GM12865 (cell line): ENCODE data around the gene ACTN1.

Experiments
- DNase-seq: peaks from one replicate; pipeline ENCODE4 v3.0.0; 2010; ENCODE audit warnings: low read depth
- H3K4me3 ChIP-seq: 2 replicates; pipeline ENCODE4 v1.5.1; 2011; ENCODE audit warnings: mild to moderate bottlenecking, low read depth, low read length, control low read depth
- TF ChIP-seq, protein P1 (sequence below): IDR thresholded peaks from 2 replicates; pipeline ENCODE4 v1.5.1; 2011; ENCODE audit warnings: low read length, control low read depth, low read depth, inconsistent platforms; ENCODE audit not compliant: insufficient read depth; ENCODE audit errors: missing control alignments

The ACTN1 gene

DNA sequence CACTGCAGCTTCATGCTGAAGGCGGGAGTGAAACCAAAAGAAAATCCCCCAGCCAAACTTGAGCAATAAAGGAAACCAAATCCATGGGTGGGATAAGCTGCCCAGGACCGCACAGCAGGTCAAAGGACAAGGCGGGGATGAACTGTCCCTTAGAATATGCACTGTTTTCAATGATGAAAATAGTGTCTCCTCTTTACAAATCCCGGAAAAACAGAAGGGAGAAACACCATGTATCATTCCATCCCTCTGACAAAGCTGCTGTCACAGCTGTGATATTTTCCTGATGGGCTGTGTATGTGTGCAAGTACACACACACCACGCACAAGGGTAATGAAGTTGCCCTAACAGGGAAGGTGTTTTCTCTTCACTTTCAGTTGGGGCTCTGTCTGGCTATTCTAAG lies 70.3 kb downstream of the ACTN1 start:
- H3K4me3 ChIP-seq = no peak overlapping the region
- no peak for DNase-seq
- TF ChIP-seq, protein P1, sequence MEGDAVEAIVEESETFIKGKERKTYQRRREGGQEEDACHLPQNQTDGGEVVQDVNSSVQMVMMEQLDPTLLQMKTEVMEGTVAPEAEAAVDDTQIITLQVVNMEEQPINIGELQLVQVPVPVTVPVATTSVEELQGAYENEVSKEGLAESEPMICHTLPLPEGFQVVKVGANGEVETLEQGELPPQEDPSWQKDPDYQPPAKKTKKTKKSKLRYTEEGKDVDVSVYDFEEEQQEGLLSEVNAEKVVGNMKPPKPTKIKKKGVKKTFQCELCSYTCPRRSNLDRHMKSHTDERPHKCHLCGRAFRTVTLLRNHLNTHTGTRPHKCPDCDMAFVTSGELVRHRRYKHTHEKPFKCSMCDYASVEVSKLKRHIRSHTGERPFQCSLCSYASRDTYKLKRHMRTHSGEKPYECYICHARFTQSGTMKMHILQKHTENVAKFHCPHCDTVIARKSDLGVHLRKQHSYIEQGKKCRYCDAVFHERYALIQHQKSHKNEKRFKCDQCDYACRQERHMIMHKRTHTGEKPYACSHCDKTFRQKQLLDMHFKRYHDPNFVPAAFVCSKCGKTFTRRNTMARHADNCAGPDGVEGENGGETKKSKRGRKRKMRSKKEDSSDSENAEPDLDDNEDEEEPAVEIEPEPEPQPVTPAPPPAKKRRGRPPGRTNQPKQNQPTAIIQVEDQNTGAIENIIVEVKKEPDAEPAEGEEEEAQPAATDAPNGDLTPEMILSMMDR = no peak

DNA sequence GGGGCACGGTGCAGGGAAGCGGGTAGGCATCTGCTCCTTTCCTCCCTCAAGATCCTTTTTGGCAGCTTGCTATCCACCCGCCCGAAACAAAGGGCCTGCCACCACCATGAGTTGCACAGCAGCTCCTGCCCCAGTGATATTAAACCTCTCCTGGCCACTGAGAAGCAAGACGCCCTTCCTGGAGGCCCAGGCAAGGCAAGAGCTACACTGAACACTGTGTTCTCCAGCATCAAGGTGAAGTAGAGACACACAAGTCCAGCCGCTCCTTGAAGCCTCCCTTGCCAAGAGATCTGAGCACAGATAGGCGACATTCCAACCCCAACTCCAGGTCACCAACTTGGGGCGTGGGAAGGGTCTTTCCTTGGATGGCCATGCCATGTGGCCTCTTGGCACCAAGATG lies 70.9 kb downstream of the ACTN1 start:
- no peak for DNase-seq
- no peak overlapping the region for H3K4me3 ChIP-seq
- TF ChIP-seq, protein P1 = no peak

DNA sequence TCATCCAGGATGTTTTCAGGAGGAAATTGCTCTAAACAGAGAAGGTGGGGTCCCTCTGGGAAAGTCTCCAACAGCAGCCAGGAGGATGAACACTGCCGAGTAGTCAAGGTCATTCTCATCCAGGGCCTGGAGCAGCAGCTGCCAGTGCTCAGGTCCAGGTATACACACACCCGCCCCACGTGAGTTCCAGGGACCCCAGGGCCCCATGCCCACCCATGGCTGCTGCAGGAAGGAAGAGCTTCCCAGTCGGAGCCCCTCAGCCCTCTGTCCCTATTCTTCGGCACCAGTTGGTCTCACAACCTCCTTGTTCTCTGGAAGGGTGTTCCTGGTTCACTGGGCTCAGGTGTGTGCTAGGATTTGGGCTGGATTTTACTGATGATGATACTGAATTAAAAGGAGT lies 72.7 kb downstream of the ACTN1 start:
- no peak overlapping the region for H3K4me3 ChIP-seq
- TF ChIP-seq, protein P1 = no peak
- no peak for DNase-seq

DNA sequence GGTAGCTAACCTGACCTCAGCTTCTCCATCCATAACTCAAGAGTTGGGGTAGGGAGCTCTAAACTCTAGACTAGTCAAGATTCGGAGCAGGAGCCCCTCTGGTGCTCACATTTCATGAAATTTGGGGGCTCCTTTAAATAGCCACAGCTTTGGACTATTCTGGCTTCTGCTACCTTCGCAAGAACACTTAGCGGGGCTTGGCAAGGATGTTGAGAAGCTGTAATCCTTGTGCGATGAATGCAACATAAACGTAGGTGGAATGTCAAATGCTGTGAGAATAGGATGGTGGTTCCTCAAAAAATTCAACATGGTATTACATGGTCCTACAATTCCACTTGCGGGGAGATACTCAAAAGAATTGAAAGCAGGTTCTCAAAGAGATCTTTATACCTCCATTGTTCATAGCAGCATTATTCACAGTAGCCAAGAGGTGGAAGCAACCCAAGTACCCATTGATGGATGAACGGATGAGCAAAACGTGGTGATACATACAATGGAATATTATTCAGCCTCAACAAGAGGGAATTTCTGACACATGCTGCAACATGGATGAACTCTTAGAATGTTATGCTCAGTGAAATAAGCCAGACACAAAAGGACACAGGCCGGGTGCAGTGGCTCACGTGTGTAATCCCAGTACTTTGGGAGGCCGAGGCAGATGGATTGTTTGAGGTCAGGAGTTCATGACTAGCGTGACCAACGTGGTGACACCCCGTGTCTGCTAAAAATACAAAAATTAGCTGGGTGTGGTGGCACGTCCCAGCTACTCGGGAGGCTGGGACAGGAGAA lies 73.8 kb downstream of the ACTN1 start:
- no peak overlapping the region for H3K4me3 ChIP-seq
- TF ChIP-seq, protein P1 = no peak
- no peak for DNase-seq

DNA sequence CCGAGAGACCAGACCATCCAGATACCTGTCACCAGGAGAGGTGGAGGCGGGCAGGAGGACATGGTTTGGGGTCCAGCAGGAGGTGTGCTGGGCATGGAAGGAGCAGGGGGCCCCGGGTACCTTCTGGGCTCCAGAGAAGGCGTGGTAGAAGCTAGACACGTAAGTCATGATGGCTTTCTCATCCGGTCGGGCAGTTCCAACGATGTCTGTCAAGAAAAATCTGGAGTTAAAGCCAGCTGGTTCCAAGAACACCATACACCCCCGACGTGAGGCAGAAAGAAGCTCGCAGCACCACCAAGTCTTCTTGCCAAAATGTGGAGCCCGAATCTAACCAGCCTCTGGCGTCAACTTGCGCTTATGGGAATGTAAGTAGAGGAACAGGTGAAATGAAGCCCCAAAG lies 76.7 kb downstream of the ACTN1 start:
- no peak overlapping the region for H3K4me3 ChIP-seq
- DNase-seq = no peak
- TF ChIP-seq, protein P1 = no peak

DNA sequence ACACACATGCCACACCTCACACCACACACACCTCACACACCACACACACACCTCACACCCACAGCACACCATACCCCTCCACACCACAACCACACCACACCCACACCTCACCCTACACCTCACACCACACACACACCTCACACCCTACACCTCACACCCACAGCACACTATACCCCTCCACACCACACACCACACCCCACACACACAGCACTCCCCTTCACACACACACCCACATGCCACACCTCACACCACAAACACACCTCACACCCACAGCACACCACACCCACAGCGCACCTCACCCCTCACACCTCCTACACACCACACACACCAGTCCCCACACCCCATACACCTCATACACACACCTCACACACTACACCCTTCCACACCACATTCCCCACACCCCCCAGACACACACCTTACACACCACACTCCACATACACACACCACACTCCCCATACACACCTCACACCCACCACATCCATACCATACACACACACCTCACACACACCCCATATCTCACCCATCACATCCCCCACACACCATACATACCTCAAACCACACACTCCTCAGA lies 80.0 kb downstream of the ACTN1 start:
- no peak overlapping the region for H3K4me3 ChIP-seq
- TF ChIP-seq, protein P1 = no peak
- DNase-seq = no peak
